ENCODE results near the gene ACTL6B. TPM values are rescaled to one million over a fixed set of nuclear protein-coding genes. Genes with fewer than 3 reads are reported as not detected.

The ACTL6B gene
- polyA plus RNA-seq, 1 donor (not counting 4 experiments of a cell fraction or from before 2014, with no cell fraction given), result not detected

DNA sequence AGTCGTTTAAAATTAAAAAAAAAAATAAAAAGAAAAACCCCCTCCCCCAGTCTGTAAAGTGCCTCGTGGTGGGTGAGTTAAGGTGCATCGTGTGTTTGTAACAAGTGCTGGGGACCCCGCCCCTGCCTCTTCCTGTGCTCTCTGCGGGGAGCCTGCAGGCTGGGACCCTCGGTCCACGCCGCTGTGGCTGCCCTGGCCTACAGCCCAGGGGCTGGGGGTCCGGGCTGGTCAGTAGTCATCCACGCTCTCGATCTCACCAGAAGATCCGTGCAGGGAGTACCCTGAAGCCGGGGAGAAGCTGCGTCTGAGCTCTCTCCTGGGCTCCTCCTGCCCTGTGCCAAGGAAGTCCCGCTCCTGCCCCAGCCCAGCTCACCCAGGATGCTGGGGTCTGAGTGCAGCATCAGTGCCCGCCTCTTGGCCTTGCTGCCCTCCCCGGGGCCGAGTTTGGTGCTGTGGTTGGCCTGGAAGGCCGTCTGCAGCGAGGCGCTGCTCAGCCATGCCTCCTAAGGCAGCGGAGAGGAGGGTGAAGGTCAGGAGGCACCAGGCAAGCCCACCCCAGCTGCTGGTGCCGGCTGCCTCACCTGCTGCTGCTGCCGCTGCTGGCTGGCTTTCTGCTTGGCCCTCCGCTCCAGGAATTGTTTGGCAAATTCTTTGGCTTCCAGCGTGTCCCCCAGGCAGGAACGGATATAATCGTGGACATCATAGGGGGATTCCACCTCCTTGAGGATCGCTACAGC lies 25.4 kb upstream of the ACTL6B start:
- TF ChIP-seq, protein P1, sequence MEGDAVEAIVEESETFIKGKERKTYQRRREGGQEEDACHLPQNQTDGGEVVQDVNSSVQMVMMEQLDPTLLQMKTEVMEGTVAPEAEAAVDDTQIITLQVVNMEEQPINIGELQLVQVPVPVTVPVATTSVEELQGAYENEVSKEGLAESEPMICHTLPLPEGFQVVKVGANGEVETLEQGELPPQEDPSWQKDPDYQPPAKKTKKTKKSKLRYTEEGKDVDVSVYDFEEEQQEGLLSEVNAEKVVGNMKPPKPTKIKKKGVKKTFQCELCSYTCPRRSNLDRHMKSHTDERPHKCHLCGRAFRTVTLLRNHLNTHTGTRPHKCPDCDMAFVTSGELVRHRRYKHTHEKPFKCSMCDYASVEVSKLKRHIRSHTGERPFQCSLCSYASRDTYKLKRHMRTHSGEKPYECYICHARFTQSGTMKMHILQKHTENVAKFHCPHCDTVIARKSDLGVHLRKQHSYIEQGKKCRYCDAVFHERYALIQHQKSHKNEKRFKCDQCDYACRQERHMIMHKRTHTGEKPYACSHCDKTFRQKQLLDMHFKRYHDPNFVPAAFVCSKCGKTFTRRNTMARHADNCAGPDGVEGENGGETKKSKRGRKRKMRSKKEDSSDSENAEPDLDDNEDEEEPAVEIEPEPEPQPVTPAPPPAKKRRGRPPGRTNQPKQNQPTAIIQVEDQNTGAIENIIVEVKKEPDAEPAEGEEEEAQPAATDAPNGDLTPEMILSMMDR (optimal IDR thresholded peaks at IDR 0.05 in 1 of 3, IDR thresholded peaks at IDR 0.05 in 1 of 3, conservative IDR thresholded peaks at IDR 0.05 in 1 of 3; ENCODE audit: extremely low read depth in 1 of 3, insufficient read depth in 2 of 3, low read length in 3 of 3), result no peak
- no peak for TF ChIP-seq EZH2 (IDR thresholded peaks at IDR 0.05; ENCODE audit: low read length)
- DNase-seq (ENCODE audit: low read depth, low spot score) (no peak), FAIRE-seq (no peak)
- Histone ChIP-seq H3K4me3 (ENCODE audit: control insufficient read depth in 2 of 3, extremely low read depth in 1 of 3, insufficient read depth in 2 of 3, low read depth in 1 of 3, low read length in 3 of 3) (no peak overlapping the region), H3K36me3 (ENCODE audit: control insufficient read depth in 2 of 2, extremely low read depth in 1 of 2, insufficient read depth in 2 of 2, low read length in 2 of 2) (peaks cover 33 to 34% of the 10 kb centered on the region in 2 experiments), H3K79me2 (ENCODE audit: control insufficient read depth, insufficient read depth, low read length) (peaks cover 15% of the 10 kb centered on the region), H3K4me1 (ENCODE audit: control insufficient read depth, extremely low read depth, insufficient read depth, low read length) (peaks cover 6% of the 10 kb centered on the region), H4K20me1 (ENCODE audit: control insufficient read depth, extremely low read depth, insufficient read depth, low read length) (peaks cover 3% of the 10 kb centered on the region), H3K9me1 (ENCODE audit: control insufficient read depth, extremely low read depth, insufficient read depth, low read length) (no peaks in the 10 kb centered on the region), H3K27me3 (ENCODE audit: control insufficient read depth, extremely low read depth, insufficient read depth, low read length) (no peaks in the 10 kb centered on the region), H3K4me2 (ENCODE audit: control insufficient read depth, extremely low read depth, insufficient read depth, low read depth, low read length) (no peak overlapping the region), H3K9ac (ENCODE audit: control insufficient read depth, extremely low read depth, insufficient read depth, low read length) (no peak overlapping the region), H3K9me3 (ENCODE audit: control insufficient read depth, low read depth, low read length) (no peaks in the 10 kb centered on the region), H3K27ac (ENCODE audit: control insufficient read depth, insufficient read depth, low read length) (no peak overlapping the region), H2AFZ (ENCODE audit: control insufficient read depth, low read length) (no peak overlapping the region)
- dilution Hi-C loops (cut with MboI; ENCODE audit: extremely low pct_ligation_motif_present, low sequenced_read_pairs), result no loop called here

DNA sequence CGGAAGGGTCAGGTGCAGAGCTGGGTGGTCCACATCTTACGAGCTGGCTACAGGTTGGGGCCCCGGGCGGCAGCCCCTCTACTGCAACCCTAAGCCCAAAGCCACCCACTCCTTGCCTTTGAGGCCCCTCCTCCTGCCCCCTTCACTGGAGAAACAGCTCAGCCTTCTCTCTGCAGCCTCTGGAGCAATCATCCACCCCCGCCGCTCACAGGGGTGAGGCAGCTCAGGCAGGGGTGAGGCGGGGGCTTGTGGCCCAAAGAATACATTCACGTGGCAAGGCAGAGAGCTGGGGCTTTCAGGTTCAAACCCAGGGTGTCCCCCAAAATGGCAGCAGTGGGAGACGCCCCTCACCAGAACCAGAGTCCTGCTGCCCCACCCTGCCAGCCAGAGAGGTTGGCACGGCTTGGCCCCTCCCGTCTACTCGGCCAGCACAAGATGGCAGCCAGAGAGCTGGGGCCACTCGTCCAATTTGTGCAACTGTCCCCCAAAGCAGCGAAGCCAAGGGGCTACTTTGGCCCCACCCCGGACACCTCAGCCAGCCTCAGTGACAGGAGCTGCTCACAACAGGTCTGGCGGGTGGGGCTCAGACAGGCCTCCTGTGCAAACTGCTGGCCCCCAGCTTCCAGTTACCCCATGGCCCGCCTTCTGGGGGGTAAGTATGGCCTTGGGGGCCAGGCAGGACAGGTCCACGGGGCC lies 24.5 kb upstream of the ACTL6B start:
- FAIRE-seq, result no peak
- TF ChIP-seq, protein P1 (optimal IDR thresholded peaks at IDR 0.05 in 1 of 3, IDR thresholded peaks at IDR 0.05 in 1 of 3, conservative IDR thresholded peaks at IDR 0.05 in 1 of 3; ENCODE audit: extremely low read depth in 1 of 3, insufficient read depth in 2 of 3, low read length in 3 of 3), result no peak
- no peak for TF ChIP-seq EZH2 (IDR thresholded peaks at IDR 0.05; ENCODE audit: low read length)
- Histone ChIP-seq H3K36me3 (ENCODE audit: control insufficient read depth in 2 of 2, extremely low read depth in 1 of 2, insufficient read depth in 2 of 2, low read length in 2 of 2) (peaks cover 35 to 36% of the 10 kb centered on the region in 2 experiments), H2AFZ (ENCODE audit: control insufficient read depth, low read length) (no peak overlapping the region), H3K4me1 (ENCODE audit: control insufficient read depth, extremely low read depth, insufficient read depth, low read length) (peaks cover 10% of the 10 kb centered on the region), H3K4me3 (ENCODE audit: control insufficient read depth in 2 of 3, extremely low read depth in 1 of 3, insufficient read depth in 2 of 3, low read depth in 1 of 3, low read length in 3 of 3) (no peak overlapping the region), H3K9me3 (ENCODE audit: control insufficient read depth, low read depth, low read length) (no peaks in the 10 kb centered on the region), H4K20me1 (ENCODE audit: control insufficient read depth, extremely low read depth, insufficient read depth, low read length) (peaks cover 3% of the 10 kb centered on the region), H3K27ac (ENCODE audit: control insufficient read depth, insufficient read depth, low read length) (no peak overlapping the region), H3K4me2 (ENCODE audit: control insufficient read depth, extremely low read depth, insufficient read depth, low read depth, low read length) (no peak overlapping the region), H3K27me3 (ENCODE audit: control insufficient read depth, extremely low read depth, insufficient read depth, low read length) (no peaks in the 10 kb centered on the region), H3K79me2 (ENCODE audit: control insufficient read depth, insufficient read depth, low read length) (peaks cover 19% of the 10 kb centered on the region), H3K9ac (ENCODE audit: control insufficient read depth, extremely low read depth, insufficient read depth, low read length) (no peak overlapping the region), H3K9me1 (ENCODE audit: control insufficient read depth, extremely low read depth, insufficient read depth, low read length) (no peaks in the 10 kb centered on the region)
- DNase-seq (ENCODE audit: low read depth, low spot score), result no peak
- dilution Hi-C loops (cut with MboI; ENCODE audit: extremely low pct_ligation_motif_present, low sequenced_read_pairs), result no loop called here
